ENCODE measurements around the gene KCNQ1.

DNA sequence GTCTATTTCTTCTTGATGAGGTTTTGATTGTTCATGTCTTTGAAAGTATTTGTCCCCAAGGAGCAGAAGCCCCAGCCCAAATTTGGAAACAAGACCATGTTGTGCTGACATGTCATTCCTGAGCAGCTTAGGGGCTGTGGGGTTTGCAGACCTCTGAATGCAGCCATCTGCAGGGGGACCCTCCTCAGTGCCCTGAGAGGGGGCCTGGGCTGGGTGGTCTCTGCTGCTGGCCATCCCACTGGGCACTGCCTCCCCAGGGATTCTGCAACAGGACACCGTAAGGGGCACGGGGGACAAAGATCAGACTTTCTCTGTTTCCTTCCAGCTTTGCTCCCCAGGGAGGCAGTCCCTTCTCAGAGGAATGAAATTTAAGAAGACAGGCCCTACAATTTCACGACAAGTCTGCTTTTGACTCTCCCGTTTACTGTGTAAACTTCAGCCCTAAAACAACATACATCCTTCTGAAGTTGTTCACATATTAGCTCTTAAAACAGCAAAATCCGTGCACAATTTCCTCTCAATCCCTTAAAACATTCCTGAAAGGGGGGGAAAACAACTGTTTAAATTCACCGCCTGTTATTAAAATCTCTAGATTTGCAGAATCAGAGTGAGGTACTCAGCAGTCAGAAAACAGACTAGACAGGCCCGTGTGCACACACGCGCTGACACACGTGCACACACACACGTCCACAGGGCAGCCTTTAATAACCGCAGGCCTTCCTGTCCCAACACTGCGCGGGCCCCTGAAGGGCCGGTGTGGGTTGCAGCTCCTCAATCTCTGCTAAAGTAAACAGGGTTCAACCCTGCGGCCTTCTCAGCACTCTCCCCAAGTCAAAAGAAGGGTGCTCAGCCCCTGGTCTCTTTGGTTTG lies 109.8 kb downstream of the KCNQ1 start:
- TF ChIP-seq POLR2AphosphoS5 (IDR thresholded peaks at IDR 0.05; ENCODE audit: low read depth, low read length) (no peak), POLR2A (IDR thresholded peaks at IDR 0.05; ENCODE audit: low read depth, low read length) (no peak)

Data from GM12891 (cell line).